Endodermal cell (in vitro differentiated cells): ENCODE data around the gene ATP2B3. TPM values are rescaled to one million over a fixed set of nuclear protein-coding genes. Genes with fewer than 3 reads are reported as not detected.

ENCODE experiments used
- DNase-seq: peaks from one replicate; pipeline ENCODE4 v3.0.0-alpha.2; 2017
- H3K27ac ChIP-seq: 2 replicates; pipeline ENCODE4 v1.5.1; 2013; ENCODE audit warnings: mild to moderate bottlenecking, low read depth, low read length, moderate library complexity
- H3K27me3 ChIP-seq: 2 replicates; pipeline ENCODE4 v1.6.1; 2013; ENCODE audit warnings: mild to moderate bottlenecking, low read length, moderate library complexity; ENCODE audit not compliant: insufficient read depth, control insufficient read depth, poor library complexity, severe bottlenecking
- H3K36me3 ChIP-seq: 2 replicates; pipeline ENCODE4 v1.7.0; 2013; ENCODE audit warnings: mild to moderate bottlenecking, low read length, moderate library complexity; ENCODE audit not compliant: control insufficient read depth, insufficient read depth
- H3K4me1 ChIP-seq: one replicate; pipeline ENCODE4 v1.7.0; 2013; ENCODE audit warnings: low read length; ENCODE audit not compliant: control insufficient read depth, insufficient read depth
- H3K4me3 ChIP-seq: 2 replicates; pipeline ENCODE4 v1.5.1; 2013; ENCODE audit warnings: mild to moderate bottlenecking, low read length, moderate library complexity
- H3K9ac ChIP-seq: 2 replicates; pipeline ENCODE4 v1.6.1; 2013; ENCODE audit warnings: mild to moderate bottlenecking, low read length, moderate library complexity; ENCODE audit not compliant: poor library complexity, severe bottlenecking; ENCODE audit errors: extremely low read depth
- H3K9me3 ChIP-seq: 2 replicates; pipeline ENCODE4 v1.6.1; 2013; ENCODE audit warnings: mild to moderate bottlenecking, low read length, moderate library complexity; ENCODE audit not compliant: control insufficient read depth
- H3K27ac Mint-ChIP-seq: 2 replicates; pipeline ENCODE4 v1.8.0; 2020; ENCODE audit warnings: mixed read lengths
- H3K27me3 Mint-ChIP-seq: 2 replicates; pipeline ENCODE4 v1.8.0; 2021; ENCODE audit warnings: mild to moderate bottlenecking, mixed read lengths; ENCODE audit not compliant: insufficient read depth
- H3K36me3 Mint-ChIP-seq: 2 replicates; pipeline ENCODE4 v1.8.0; 2020; ENCODE audit warnings: low read depth, mixed read lengths
- H3K4me1 Mint-ChIP-seq: 2 replicates; pipeline ENCODE4 v1.8.0; 2020; ENCODE audit warnings: mixed read lengths
- H3K4me3 Mint-ChIP-seq: 2 replicates; pipeline ENCODE4 v1.8.0; 2020; ENCODE audit warnings: mild to moderate bottlenecking, moderate library complexity, mixed read lengths
- H3K9me3 Mint-ChIP-seq: 2 replicates; pipeline ENCODE4 v1.8.0; 2020; ENCODE audit warnings: mild to moderate bottlenecking, mixed read lengths
- CTCF ChIP-seq: fragments of 200-600 bp; sonication (generic); conservative IDR thresholded peaks from 2 replicates; pipeline ENCODE4 v1.5.0; 2021; ENCODE audit warnings: antibody characterized with exemption, mild to moderate bottlenecking
- WGBS, 2 experiments: methylation state at CpG; one replicate each; pipeline versions ENCODE4 v1.1.5 to v1.1.7; 2013; ENCODE audit warnings: missing lambda C conversion rate in 2 of 2, mixed read lengths in 1 of 2; ENCODE audit not compliant: insufficient coverage in 1 of 2, insufficient read length in 1 of 2; 5-methylcytosine and 5-hydroxymethylcytosine counted together
- total RNA-seq, 2 donors: library from RNA; stranded (reverse); fragmentation: NEBNext Ultra II Directional in 1 of 2; extraction: Animal tissue kit (Norgen Biotek cat#: 25700) in 1 of 2; gene quantifications; 2 replicates in 1 of 2; 3 replicates in 1 of 2; pipeline ENCODE4 v1.2.1, GENCODE V29; 2021

Gene ATP2B3
- total RNA-seq, 2 donors from 2014 or later: not detected

- Histone ChIP-seq H3K27ac (no peak overlapping the region), H3K36me3 (no peaks in the 10 kb centered on the region), H3K9me3 (no peaks in the 10 kb centered on the region), H3K27me3 (no peaks in the 10 kb centered on the region), H3K4me1 (no peaks in the 10 kb centered on the region), H3K9ac (no peak overlapping the region), H3K4me3 (no peak overlapping the region)
- H3K36me3 Mint-ChIP-seq: no peaks in the 10 kb centered on the region
- WGBS, 2 experiments: 86% methylated on average over 9 to 32 of the region's 35 CpGs
- H3K9me3 Mint-ChIP-seq: peaks cover 63% of the 10 kb centered on the region
- H3K27ac Mint-ChIP-seq: no peak overlapping the region
- no peak for TF ChIP-seq CTCF
- no peak overlapping the region for H3K4me3 Mint-ChIP-seq
- DNase-seq: no peak
- no peaks in the 10 kb centered on the region for H3K4me1 Mint-ChIP-seq
- H3K27me3 Mint-ChIP-seq: peaks cover 11% of the 10 kb centered on the region
Observed at GRCh38 chrX:153626863-153627674, 109.6 kb downstream of the ATP2B3 start.

GRCh38 chrX:153627675-153628111 lies 110.3 kb downstream of the ATP2B3 start:
- Mint-ChIP-seq H3K27ac (no peak overlapping the region), H3K36me3 (no peaks in the 10 kb centered on the region), H3K27me3 (peaks cover 11% of the 10 kb centered on the region), H3K9me3 (peaks cover 57% of the 10 kb centered on the region), H3K4me3 (no peak overlapping the region), H3K4me1 (no peaks in the 10 kb centered on the region)
- Histone ChIP-seq H3K27me3 (no peaks in the 10 kb centered on the region), H3K27ac (no peak overlapping the region), H3K4me3 (no peak overlapping the region), H3K4me1 (no peaks in the 10 kb centered on the region), H3K36me3 (no peaks in the 10 kb centered on the region), H3K9me3 (no peaks in the 10 kb centered on the region), H3K9ac (no peak overlapping the region)
- DNase-seq: no peak
- 80 to 90% methylated on average over 1 to 15 of the region's 15 CpGs for WGBS, 2 experiments
- no peak for TF ChIP-seq CTCF

- Mint-ChIP-seq H3K27ac (no peak overlapping the region), H3K27me3 (peaks cover 11% of the 10 kb centered on the region), H3K9me3 (peaks cover 54% of the 10 kb centered on the region), H3K36me3 (no peaks in the 10 kb centered on the region), H3K4me3 (no peak overlapping the region), H3K4me1 (no peaks in the 10 kb centered on the region)
- WGBS, 2 experiments: 81% methylated on average over 8 of the region's 8 CpGs; no CpG with 5 or more reads in 1 of the 2 experiments
- Histone ChIP-seq H3K9me3 (no peaks in the 10 kb centered on the region), H3K36me3 (no peaks in the 10 kb centered on the region), H3K27ac (no peak overlapping the region), H3K4me3 (no peak overlapping the region), H3K27me3 (no peaks in the 10 kb centered on the region), H3K9ac (no peak overlapping the region), H3K4me1 (no peaks in the 10 kb centered on the region)
- no peak for TF ChIP-seq CTCF
- DNase-seq: no peak
Observed at GRCh38 chrX:153628129-153628528, 110.7 kb downstream of the ATP2B3 start.
